Activated naive CD8-positive, alpha-beta T cell (primary cell): Measurements from ENCODE around the gene DPP4.
A peak's percentile ranks its signal among the peaks of the same experiment; 100 is the strongest.

Source experiments
- H3K27ac Mint-ChIP-seq: one replicate; pipeline ENCODE4 v1.8.0; 2021; ENCODE audit warnings: mixed read lengths
- H3K27me3 Mint-ChIP-seq: one replicate; pipeline ENCODE4 v1.8.0; 2021; ENCODE audit warnings: mixed read lengths
- H3K36me3 Mint-ChIP-seq: one replicate; pipeline ENCODE4 v1.8.0; 2021; ENCODE audit warnings: mixed read lengths
- H3K4me1 Mint-ChIP-seq: one replicate; pipeline ENCODE4 v1.8.0; 2021; ENCODE audit warnings: low read depth, mixed read lengths
- H3K4me3 Mint-ChIP-seq: one replicate; pipeline ENCODE4 v1.8.0; 2021; ENCODE audit warnings: mild to moderate bottlenecking, mixed read lengths
- H3K9me3 Mint-ChIP-seq: one replicate; pipeline ENCODE4 v1.8.0; 2021; ENCODE audit warnings: low read depth, mixed read lengths

The DPP4 gene

DNA sequence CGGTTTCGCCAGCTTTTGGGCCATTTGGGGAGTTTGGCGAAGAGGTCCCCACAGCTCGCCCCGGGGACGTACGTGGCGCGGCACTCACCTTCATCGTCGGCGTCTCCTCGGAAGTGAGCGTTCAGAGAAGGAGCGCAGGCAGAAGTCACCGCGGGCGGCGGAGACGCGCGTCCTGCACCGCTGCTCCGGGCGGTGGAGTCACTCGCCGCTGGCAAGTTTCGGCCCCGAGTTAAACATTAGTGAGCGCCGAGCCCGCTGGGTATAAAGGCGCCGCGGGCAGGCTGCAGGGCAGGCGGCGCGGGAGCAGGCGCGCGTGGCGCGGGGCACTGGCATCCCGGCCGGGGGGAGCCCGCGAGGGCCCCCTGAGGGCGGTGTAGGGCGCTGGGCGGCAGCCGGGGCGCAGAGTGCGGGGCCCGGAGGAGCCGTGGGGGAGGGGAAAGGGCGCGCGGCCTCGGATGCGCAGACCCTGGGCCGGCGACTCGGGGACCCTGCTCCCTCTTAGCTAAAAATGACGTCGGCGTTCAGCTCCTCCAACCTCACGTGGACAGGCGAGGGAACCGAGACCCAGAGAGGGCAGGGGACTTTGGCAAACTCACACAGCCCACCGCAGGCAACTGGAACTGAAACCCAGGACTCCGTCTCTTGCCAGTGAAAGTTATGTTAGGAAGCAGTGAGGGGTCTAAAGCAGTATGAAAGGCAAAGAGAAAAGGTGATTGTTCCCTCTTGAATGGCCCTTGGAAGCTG is at the start of gene DPP4:
Gene DPP4, minus strand, starts transcription at position 328 of the 744 bp plus-strand sequence. Its CDS starts 234 bp downstream, at position 94.
- Mint-ChIP-seq H3K27ac (peak within 1 kb of the TSS; percentile 97), H3K9me3 (no peaks in the 10 kb centered on the region), H3K4me3 (peak within 1 kb of the TSS; percentile 98), H3K4me1 (peaks cover 52% of the 10 kb centered on the region), H3K27me3 (no peaks in the 10 kb centered on the region), H3K36me3 (peaks cover 14% of the 10 kb centered on the region)

DNA sequence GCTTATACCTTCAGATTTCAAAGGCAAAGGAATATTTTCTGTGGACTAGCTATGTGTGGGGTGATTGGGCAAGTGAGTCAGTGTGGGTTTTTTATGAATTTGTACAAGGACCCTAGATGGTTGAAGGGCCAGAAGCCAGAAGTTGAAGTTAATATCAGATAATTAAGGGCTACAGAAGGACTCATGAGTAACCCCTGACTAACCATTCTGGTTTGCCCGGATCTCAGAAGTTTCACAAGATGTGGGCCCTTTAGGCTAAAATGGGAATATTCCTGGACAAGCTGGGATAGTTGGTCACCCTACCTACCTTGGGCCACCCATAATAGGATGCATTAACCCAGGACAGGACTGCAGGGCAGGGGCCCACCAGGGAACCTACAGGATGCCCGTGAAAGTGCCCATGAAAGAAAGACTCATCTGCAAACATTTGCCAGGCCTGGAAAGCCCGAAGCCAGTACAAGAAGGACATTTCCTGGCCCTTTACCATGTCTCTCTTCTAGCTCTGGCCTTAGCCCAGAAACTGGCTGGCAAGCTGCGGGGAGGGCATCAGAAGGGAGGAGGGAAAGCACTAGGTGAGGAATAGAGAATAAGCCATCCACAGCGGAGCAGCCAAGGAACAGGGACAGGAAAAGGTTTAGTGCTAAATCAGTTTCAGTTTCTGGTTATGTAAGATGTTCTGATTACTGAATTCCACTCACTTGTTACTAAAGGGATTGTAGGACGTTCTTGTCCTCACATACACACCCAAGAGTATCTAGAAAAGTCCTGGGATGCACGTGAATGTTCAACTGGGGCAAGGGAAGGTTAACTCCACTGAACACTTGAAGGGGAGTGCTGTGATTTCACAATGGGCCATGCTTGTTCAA is 44.4 kb upstream of the DPP4 start:
- Mint-ChIP-seq H3K4me1 (peaks cover 6% of the 10 kb centered on the region), H3K9me3 (no peaks in the 10 kb centered on the region), H3K36me3 (peaks cover 4% of the 10 kb centered on the region), H3K27me3 (no peaks in the 10 kb centered on the region), H3K27ac (no peak overlapping the region), H3K4me3 (no peak overlapping the region)

DNA sequence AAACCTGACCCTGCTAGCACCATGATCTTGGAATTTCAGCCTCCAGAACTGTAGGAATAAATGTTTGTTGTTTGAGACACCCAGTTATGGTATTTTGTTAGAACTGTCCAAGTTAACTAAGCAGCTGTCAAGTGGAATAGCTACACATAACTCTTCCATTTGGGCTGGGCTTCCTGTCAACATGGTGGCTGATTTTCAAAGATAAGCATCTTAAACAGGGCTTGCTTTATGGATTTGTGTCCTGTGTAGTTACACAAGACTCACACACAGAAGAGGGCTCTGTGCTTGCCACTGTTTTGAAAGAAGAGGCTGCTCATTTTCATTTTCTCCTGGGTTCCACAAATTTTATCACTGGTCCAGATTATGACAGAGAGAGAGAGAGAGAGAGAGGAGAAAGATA is 42.3 kb upstream of the DPP4 start:
- Mint-ChIP-seq H3K4me3 (no peak overlapping the region), H3K9me3 (no peaks in the 10 kb centered on the region), H3K36me3 (peaks cover 4% of the 10 kb centered on the region), H3K4me1 (peaks cover 6% of the 10 kb centered on the region), H3K27ac (no peak overlapping the region), H3K27me3 (no peaks in the 10 kb centered on the region)

DNA sequence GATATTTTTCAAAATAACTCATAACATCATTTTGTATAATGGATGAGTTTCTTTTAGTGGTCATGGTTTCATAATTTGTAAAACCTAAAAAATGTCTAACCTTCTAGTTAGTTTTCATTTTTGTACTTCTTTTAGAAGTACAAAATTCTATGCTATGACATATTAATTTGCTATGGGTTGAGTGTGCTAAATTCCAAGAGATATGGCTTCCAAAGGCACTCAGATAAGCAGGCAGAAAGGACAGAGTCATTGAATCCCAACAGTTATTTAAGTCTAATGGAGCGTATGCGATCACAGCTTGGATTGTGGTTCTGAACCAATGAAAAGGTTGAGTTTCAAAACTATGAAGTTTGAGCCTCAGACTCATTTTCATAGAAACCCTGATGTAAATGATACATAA is 41.1 kb upstream of the DPP4 start:
- H3K4me1 Mint-ChIP-seq, result peaks cover 6% of the 10 kb centered on the region
- peaks cover 4% of the 10 kb centered on the region for H3K36me3 Mint-ChIP-seq
- H3K27me3 Mint-ChIP-seq, result no peaks in the 10 kb centered on the region
- H3K9me3 Mint-ChIP-seq, result no peaks in the 10 kb centered on the region
- no peak overlapping the region for H3K4me3 Mint-ChIP-seq
- no peak overlapping the region for H3K27ac Mint-ChIP-seq

DNA sequence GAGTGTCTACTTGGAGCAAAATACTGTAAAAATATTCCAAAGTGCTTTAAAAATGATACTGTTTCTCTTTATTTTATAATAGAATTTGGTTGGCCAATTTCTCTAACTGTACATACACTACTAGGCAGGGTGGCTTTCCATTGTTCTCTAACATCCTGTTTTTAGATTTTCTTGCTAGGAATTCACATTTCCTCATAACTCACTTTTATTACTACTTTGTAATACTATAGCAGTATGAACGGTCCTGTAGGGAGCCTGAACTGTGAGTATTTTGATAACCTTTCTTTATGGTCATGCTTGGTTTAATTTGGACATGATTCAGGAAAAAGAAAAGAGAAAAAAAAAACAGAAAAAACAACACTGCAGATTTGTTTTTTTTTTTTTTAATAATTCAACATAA is 40.3 kb upstream of the DPP4 start:
- Mint-ChIP-seq H3K4me3 (no peak overlapping the region), H3K36me3 (peaks cover 4% of the 10 kb centered on the region), H3K27ac (no peak overlapping the region), H3K9me3 (no peaks in the 10 kb centered on the region), H3K27me3 (no peaks in the 10 kb centered on the region), H3K4me1 (peaks cover 6% of the 10 kb centered on the region)

DNA sequence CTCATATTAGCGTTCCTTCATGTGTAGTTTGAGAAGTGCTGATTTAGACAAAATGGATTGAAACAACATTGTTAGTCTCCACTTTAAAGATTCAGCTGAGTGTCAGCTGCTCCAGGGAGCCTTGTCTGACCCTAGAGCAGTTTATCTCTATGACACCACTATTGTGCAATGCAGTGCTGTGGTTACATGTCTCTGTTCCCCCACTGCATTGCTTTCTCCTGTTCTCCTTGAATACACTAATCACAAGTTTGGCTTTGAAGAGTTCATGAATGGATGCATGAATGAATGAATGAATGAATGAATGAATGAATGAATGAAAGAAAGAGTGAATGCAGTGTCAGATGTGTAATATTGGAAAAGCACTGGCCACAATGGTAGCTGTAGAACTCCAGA is 39.8 kb upstream of the DPP4 start:
- H3K27ac Mint-ChIP-seq, result no peak overlapping the region
- H3K4me1 Mint-ChIP-seq, result peaks cover 6% of the 10 kb centered on the region
- H3K36me3 Mint-ChIP-seq, result peaks cover 4% of the 10 kb centered on the region
- no peak overlapping the region for H3K4me3 Mint-ChIP-seq
- no peaks in the 10 kb centered on the region for H3K27me3 Mint-ChIP-seq
- H3K9me3 Mint-ChIP-seq, result no peaks in the 10 kb centered on the region

DNA sequence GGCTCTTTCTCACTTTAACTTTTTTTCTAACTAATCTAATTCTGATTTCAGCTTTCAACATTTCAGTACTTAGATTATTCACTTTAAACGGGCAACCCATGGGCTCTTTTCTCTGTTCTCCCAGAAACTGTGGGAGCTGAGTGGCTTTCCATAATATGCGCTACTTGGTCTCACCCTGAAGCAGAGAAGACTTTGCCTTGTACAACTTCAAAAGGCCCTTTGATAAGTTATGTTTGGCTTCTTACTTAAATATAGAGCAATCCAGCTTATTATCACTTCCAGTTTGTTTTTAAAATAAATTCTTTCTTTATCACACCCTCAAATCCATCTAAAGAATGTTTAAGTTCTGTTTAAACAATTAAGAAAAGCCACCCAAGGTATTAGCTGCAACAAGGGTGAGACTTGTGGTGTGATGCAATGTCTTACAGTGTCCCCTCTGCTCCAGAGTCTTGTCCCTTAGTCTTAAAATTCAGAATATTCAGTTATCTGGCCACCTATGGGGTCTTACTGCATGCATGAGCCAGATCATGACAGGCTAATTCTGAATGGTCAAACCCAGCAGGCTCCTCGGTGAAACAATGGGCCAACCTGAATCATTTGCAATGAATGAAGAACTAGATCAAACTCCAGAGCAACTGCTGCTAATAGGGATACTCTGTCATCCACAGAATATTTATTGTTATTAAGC is 39.2 kb upstream of the DPP4 start:
- Mint-ChIP-seq H3K36me3 (peaks cover 4% of the 10 kb centered on the region), H3K9me3 (no peaks in the 10 kb centered on the region), H3K4me1 (peaks cover 6% of the 10 kb centered on the region), H3K27me3 (no peaks in the 10 kb centered on the region), H3K27ac (no peak overlapping the region), H3K4me3 (no peak overlapping the region)

DNA sequence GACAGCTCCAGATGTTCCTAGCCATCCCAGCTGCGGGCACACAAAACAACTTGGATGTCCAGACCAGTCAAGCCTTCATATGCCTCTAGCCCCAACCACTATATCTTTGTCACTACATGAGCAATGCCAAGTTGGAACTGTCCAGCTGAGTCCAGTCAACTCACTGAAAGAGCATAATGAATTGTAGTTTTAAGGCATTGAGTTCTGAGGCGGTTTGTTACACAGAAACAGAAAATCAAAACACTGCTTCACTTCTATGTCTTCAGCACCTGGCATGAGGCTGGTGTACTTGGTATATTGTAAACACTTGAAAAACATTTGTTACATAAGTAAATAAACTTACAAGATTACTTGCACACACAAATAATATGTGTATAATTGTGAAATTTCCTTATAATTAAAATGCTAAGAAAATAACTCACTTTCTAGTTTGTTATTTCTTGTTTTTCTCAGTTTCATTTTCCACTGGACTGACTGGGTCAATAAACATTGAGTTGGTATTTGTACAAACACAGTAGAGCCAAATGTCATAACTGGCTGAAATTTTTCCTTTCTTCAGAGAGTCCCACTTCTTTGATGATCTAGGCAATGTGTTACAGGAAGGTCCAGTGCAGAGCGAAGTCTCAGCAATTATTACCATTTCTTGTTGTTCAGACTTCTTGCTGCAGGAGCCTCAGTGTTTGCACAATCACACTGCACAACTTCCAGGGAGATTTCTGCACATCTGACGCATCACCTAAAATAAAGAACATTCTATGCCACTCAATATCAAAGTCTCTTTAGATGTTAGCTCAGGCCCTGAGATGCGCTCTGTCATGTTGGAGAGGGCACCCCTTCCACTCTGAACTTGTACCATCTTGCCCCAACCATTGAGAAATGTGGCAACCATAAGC is 38.2 kb upstream of the DPP4 start:
- Mint-ChIP-seq H3K36me3 (peaks cover 4% of the 10 kb centered on the region), H3K4me3 (no peak overlapping the region), H3K9me3 (no peaks in the 10 kb centered on the region), H3K27me3 (no peaks in the 10 kb centered on the region), H3K4me1 (peaks cover 6% of the 10 kb centered on the region), H3K27ac (no peak overlapping the region)

DNA sequence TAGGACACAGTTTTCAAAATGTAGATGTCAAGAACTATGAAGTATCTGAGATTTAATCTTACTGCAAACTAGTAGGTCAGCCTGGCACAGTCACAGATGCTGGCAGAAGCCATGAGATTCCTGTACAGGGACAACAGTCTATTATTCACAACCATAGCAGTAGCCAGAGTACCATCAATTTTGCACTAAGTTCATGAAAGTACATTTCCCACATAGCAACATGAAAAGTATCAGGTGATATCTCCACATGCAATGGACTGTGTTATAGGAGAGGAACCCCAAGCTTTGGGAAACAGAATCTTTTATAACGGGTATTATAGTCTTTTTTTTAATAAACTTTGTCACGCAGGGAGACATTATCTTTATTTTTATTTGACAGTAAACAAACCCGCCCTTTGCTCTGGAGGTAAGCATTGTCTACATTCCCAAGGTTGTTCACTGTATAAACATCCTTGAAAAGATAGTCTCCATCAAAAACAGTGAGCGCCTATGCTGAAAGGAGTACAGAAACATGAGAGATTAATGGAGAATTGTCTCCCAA is 33.4 kb upstream of the DPP4 start:
- Mint-ChIP-seq H3K27me3 (no peaks in the 10 kb centered on the region), H3K36me3 (no peaks in the 10 kb centered on the region), H3K4me1 (no peaks in the 10 kb centered on the region), H3K4me3 (no peak overlapping the region), H3K9me3 (no peaks in the 10 kb centered on the region), H3K27ac (no peak overlapping the region)

DNA sequence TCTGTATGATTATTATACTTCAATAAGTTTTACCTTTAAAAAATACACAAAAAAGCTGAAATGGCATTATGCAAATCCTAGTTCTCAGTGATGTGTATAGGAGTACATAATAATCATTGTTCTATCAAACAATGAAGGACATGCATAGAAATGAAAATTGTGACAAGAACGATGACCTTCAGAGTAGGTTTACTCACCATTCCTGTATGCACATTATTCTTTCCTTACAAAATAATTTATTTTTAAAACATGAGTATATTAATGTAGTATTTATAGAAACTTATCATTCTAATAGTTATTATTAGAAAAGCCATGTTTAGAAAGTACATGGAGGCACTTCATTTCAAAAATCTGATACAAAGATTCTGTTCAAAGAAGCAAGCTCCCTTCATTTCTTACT is 32.7 kb upstream of the DPP4 start:
- H3K4me1 Mint-ChIP-seq, result no peaks in the 10 kb centered on the region
- H3K9me3 Mint-ChIP-seq, result no peaks in the 10 kb centered on the region
- no peaks in the 10 kb centered on the region for H3K27me3 Mint-ChIP-seq
- no peak overlapping the region for H3K27ac Mint-ChIP-seq
- H3K36me3 Mint-ChIP-seq, result no peaks in the 10 kb centered on the region
- H3K4me3 Mint-ChIP-seq, result no peak overlapping the region

DNA sequence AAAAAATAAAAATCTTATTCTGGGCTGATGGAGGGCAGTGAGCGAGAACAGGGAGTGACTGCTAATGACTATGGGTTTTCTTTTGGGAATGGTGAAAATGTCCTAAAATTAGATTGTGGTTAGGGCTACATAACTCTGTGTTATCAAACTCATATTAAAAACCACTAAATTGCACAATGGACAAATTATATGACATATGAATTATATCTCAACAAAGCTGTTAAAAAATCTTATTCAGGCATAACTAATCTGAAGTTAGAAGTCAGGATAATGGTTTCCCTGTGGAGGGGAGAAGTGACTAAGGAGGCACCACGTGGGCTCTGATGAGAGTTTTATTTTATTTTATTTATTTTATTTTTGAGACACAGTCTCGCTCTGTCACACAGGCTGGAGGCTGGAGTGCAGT is 32.1 kb upstream of the DPP4 start:
- Mint-ChIP-seq H3K27me3 (no peaks in the 10 kb centered on the region), H3K4me3 (no peak overlapping the region), H3K27ac (no peak overlapping the region), H3K36me3 (no peaks in the 10 kb centered on the region), H3K4me1 (no peaks in the 10 kb centered on the region), H3K9me3 (no peaks in the 10 kb centered on the region)

DNA sequence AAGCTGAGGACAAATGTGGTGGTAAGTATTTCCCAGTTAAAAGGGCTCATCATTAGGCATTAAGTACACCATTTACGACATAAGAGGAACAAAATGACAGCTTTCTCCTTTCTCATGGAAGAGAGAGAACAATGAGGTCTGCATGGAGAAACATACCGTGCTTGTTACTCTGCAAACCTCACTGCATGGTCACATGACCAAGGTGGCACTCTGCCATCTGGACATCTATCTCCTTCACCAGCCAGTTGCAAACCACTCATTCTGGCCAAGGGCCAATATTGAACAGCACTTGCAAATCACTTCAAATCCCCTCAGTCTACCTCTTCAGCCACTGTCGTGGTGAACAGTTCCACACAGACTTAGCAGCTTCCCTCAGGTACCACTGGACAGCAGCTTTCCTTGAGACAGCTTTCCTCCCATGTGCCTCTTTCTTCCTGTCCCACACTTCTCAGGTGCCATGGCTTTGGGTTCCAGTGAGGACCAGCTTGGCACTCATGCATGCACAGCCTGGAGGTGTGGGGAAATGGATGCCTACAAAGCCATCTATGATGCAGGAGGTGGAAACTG is 29.5 kb upstream of the DPP4 start:
- H3K27me3 Mint-ChIP-seq, result no peaks in the 10 kb centered on the region
- no peaks in the 10 kb centered on the region for H3K9me3 Mint-ChIP-seq
- no peaks in the 10 kb centered on the region for H3K36me3 Mint-ChIP-seq
- H3K4me1 Mint-ChIP-seq, result no peaks in the 10 kb centered on the region
- no peak overlapping the region for H3K27ac Mint-ChIP-seq
- no peak overlapping the region for H3K4me3 Mint-ChIP-seq

DNA sequence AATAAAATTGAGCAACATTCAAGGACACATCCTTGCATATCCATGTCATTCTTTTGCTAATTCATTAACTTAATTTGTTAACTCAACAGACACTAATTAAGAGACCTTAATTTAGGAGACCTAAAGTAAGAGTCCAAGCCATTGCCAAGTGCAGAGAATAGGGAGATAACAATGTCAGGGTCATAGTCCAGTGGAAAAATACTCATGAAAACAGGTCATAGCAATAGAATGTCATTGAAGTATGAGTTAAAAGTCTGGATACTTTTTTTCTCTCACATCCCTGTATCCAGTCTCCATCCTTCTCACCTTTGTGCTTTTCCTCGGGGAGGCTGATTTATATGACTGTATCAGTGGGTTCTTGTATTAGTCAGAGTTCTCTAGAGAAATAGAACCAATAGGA is 26.6 kb upstream of the DPP4 start:
- no peaks in the 10 kb centered on the region for H3K4me1 Mint-ChIP-seq
- H3K27ac Mint-ChIP-seq, result no peak overlapping the region
- no peaks in the 10 kb centered on the region for H3K36me3 Mint-ChIP-seq
- no peaks in the 10 kb centered on the region for H3K27me3 Mint-ChIP-seq
- H3K9me3 Mint-ChIP-seq, result no peaks in the 10 kb centered on the region
- H3K4me3 Mint-ChIP-seq, result no peak overlapping the region

DNA sequence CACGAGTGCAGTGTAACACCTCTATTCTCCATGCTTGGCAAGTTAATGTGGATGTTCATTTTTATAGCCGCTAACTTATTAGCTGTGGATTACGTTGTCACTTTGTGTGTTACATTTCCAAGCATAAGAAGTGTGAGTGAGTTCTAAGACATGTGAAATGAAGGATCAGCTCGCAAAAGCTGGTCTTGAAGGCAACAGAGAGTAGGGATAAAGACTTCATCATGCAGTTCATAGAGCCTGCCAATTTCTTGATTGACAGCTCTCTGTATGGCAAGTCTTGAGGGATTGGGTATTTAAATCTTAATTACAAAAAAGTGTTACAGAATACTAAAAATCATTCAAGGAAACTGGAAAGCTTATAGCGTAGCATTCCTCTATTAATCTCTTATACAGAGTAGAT is 25.8 kb upstream of the DPP4 start:
- H3K27ac Mint-ChIP-seq, result no peak overlapping the region
- no peaks in the 10 kb centered on the region for H3K36me3 Mint-ChIP-seq
- H3K4me1 Mint-ChIP-seq, result no peaks in the 10 kb centered on the region
- no peaks in the 10 kb centered on the region for H3K9me3 Mint-ChIP-seq
- no peak overlapping the region for H3K4me3 Mint-ChIP-seq
- H3K27me3 Mint-ChIP-seq, result no peaks in the 10 kb centered on the region
